ENCODE data around the gene PRKAR1B.

The PRKAR1B gene

GRCh38 chr7:724298-724697 is 2.8 kb downstream of the PRKAR1B start:
- no peak for DNase-seq

DNA sequence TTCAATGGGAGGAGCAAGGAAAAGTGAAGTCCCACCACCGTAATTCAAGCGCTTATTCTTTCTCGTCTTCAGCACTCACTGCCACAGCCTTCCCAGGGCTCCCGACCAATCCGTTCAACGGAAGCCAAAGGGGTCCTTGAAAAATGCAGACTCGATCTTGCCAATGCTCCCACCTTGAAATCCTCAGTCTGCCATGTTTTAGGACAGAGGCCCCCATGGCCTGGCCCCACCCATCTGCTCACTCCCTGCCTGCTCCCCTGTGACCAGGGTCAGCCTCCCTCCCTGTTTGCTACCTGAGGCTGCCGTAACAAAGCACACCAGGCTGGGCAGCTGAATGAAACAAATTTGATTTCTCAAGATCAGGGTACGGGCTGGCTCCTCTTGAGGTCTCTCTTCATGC is 3.5 kb downstream of the PRKAR1B start:
- DNase-seq, result no peak

DNA sequence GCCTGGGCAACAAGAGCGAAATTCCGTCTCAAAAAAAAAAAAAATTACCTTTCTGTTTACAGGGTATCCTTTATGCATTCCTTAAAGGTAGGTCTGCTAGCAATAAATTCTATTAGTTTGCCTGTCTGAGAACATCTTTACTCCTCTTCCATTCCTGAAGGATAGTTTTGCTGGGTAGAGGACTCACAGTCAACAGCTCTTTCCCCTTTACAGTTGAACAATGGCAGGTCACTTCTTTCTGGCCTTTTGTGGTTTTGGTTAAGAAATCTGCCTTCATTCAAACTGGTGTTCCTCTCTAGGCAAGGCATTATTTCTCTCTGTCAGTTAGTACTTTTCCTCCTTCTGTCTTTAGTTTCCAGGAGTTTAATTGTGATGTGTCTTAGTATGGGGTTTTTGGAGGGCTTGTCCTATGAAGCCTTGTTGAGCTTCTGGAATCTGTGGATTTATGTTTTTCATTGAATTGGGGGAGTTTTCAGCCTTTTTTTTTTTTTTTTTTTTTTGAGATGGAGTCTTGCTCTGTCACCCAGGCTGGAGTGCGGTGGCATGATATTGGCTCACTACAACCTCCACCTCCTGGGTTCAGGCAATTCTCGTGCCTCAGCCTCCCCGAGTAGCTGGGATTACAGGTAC is 5.3 kb downstream of the PRKAR1B start:
- no peak for DNase-seq

DNA sequence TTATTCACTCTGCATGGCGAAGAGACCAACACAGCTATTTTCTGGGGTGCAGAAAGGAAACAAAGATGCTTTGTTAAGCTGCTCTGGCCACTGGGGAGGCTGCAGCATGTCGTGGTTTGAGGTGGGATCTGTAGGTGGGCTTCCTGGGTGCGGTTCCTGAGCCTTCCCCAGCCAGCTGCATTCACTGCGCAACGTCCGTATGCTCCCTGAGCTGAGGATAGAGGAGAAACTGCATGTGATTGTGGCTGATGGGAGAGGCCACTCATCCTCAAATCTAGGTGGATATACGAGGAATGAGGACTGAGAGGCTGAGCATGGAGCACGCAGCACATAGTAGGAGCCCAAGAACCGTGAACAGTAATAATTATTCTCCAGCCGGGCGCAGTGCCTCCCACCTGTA is 10.4 kb downstream of the PRKAR1B start:
- DNase-seq, result no peak

GRCh38 chr7:716222-716621 is 10.9 kb downstream of the PRKAR1B start:
- DNase-seq, result no peak

- DNase-seq, result no peak
Measured at GRCh38 chr7:714251-714671, 12.8 kb downstream of the PRKAR1B start.

- no peak for DNase-seq
Measured at GRCh38 chr7:713488-714230, 13.4 kb downstream of the PRKAR1B start.

GRCh38 chr7:713139-713457 is 14.0 kb downstream of the PRKAR1B start:
- DNase-seq, result no peak

DNA sequence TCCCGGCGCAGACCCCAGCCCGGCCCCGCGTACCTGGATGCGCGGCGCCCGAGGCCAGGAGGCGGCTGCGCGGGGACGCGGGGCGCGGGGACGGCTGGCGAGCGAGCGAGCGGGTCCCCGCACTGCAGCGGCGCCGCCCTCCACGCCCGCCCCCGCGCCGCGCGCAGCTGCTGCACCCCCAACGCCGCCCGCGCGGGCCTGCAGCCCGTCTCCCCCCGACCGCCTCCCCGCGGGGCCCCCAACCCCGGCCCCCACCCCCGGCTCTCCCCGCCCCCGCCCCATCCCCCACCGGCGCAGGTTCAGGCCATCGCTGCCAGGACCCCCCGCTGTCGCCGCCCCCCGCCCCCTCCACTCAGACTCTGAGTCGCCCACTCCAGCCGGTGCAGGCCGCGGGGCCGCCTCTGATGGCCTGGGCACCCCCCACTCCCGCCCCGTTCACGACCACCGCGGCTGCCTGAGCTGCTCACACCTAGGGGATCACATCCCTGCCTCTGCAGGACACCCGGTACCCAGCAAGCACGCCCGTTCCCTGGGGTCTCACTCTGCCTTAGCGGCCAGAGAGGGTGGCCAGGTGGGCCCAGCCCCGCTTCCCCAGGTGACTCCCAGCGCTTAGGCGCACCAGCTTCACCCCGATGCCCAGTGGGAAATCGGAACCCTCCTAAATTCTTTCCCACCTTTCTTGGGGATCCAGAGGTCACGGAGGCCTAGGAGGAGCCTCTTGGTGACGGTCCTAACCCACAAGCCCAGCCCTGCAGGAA is 14.5 kb downstream of the PRKAR1B start:
- DNase-seq, result no peak

- no peak for DNase-seq
Measured at GRCh38 chr7:711922-712380, 15.1 kb downstream of the PRKAR1B start.

DNA sequence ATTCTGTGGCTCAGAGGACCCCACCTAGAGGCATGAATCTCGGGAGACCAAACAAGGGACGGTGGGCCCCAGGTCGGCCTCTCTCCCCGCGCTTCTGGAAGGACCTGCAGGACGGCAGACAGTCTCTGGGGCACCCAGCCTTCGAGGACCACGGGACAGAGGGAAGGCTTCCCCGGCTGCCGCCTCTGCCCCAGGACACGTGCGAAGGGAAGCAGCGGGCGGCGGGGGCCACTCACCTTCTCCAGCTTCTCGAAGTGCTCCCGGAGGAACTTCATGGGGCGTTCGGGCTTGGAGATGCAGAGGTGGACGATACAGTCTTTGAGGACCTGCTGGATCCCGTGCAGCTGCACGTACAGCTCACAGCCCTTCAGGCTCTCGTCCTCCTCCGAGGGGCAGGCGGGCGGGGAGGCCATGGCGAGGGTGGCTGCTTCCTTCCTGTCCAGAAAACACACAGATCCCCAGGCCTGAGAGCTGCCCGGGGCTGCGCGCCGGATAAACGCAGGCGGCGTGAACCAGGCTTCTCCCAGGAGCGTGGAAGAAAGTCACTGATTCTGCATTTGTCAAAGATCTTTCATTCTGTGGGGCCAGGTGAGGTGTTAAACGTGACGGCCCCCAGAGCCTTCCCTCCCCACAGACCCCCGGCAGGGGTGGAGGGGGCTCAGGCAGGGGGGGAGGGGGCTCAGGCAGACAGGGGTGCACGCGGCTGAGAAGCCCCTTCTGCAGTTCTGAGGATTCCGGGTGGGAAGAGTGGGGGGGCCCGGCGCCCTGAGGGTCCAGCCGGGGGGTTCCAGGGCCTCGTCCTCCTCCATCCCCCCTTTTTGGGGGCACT is 15.8 kb downstream of the PRKAR1B start:
- DNase-seq, result no peak

DNA sequence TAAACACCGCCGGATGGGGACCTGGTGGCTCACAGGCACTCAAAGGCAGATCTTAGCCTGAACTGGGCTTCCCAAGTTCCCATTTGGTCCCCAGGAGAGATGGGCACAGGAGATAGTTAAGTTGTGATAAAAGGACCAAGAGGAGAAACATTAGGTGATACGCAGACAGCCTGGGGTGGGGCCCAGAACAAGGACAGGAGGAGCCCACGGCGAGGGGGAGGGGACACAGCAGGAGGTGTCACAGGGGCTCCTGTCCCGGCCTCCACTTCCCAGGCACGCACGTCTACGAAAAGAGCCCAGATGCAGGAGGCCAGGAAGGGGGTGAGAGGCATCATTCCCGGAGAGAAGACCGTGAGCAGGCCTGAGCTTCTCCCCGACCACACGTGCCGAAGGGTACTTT is 16.9 kb downstream of the PRKAR1B start:
- no peak for DNase-seq

GRCh38 chr7:707296-708000 is 19.6 kb downstream of the PRKAR1B start:
- no peak for DNase-seq

GRCh38 chr7:706721-707120 is 20.4 kb downstream of the PRKAR1B start:
- no peak for DNase-seq

DNA sequence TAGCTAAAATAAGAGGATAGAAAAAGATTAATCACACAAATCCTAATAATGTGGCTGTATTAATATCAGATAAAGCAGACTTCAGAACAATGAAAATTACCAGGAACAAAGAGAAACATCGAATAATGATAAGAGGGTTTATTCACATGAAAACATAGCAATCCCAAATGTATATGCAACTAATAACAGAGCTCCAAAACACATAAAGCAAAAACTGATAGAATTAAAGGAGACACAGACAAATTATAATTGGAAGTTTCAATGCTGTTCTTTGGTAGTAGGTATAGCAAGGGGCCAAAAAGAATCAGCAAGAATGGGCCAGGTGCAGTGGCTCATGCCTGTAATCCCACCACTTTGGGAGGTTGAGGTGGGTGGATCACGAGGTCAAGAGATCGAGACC is 24.0 kb downstream of the PRKAR1B start:
- DNase-seq, result no peak

DNA sequence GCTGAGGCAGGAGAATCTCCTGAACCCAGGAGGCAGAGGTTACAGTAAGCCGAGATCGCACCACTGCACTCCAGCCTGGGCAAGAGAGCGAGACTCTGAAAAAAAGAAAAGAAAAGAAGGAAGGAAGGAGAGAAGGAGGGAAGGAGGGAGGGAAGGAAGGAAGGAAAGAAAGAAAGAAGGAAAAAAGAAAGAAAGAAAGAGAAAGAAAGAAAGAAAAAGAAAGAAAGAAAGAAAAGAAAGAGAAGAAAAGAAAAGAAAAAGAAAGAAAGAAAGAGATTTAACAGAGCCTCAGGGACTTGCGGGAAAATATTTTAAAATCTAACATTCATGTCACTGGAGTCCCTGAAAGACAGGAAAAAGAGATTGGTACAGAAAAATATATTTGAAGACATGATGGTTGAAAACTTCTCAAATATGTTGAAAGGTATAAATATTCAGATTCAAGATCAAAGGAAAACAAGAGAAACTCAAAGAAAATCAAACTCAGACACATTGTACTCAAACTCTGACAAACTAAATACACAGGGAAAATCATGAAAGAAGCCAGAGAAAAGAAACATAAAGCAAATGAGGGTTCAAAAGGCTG is 25.9 kb downstream of the PRKAR1B start:
- DNase-seq, result no peak

- DNase-seq, result no peak
Measured at GRCh38 chr7:699476-700170, 27.5 kb downstream of the PRKAR1B start.

DNA sequence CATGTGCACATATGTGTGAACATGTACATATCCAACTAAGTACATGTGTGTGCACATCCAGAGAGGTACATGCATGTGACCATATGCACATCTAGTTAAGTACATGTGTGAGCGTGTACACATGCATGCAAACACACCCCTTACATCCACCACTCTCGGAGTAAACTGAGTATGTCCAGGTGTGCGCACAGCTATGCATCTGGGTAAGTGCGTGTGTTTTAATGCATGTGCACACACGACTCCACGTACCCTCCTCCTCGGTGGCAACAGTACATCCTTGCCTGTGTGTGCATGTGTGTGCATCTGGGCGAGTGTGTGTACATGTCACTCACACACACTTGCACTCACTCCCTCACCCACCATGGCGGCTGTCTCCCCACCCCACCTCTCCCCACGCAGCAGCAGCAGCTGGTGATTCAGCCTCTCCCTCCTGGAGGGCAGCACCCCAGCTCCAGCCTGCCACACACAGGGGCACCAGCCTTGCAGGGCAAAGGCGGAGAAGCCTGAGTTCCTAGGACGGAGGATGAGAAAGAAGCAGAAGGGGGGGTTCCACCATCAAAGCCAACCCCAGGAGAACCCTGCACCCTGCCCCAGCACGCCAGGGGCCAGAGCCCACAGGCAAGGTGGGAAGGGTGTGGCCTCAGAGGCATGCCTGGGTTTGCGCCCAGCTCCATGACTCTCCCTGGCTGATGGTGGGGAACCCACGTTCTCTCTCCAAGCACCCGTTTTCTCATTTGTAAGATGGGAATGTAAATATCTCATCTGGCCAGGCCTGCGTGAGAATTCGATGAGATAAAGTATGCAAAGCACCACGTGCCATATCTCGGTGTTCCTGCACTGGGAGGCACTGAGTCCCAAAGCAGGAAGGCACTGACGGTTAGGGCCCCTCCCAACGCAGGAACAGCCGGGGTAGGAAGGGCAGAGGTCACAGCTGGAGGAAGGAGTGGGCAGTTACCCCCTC is 28.3 kb downstream of the PRKAR1B start:
- no peak for DNase-seq

All from amygdala (tissue), 56 donors.